Muscle layer of colon (tissue), 2 donors: ENCODE data around the gene DROSHA.

ENCODE experiments used
- H3K27ac ChIP-seq: one replicate; pipeline ENCODE4 v1.7.0; 2013; ENCODE audit warnings: low read depth, mild to moderate bottlenecking, low read length, moderate library complexity
- H3K27me3 ChIP-seq, 2 donors: one replicate each; pipeline ENCODE4 v1.7.0; 2013; ENCODE audit warnings: low read length in 2 of 2, mild to moderate bottlenecking in 2 of 2; ENCODE audit not compliant: insufficient read depth in 2 of 2, control insufficient read depth in 1 of 2
- H3K36me3 ChIP-seq: one replicate; pipeline ENCODE4 v1.7.0; 2013; ENCODE audit warnings: mild to moderate bottlenecking, low read length; ENCODE audit not compliant: insufficient read depth
- H3K4me1 ChIP-seq: one replicate; pipeline ENCODE4 v1.7.0; 2013; ENCODE audit warnings: mild to moderate bottlenecking, low read length; ENCODE audit not compliant: insufficient read depth
- H3K4me3 ChIP-seq, 2 donors: one replicate each; pipeline ENCODE4 v1.7.0; 2013; ENCODE audit warnings: low read length in 2 of 2, low read depth in 1 of 2, mild to moderate bottlenecking in 1 of 2, moderate library complexity in 1 of 2
- H3K9ac ChIP-seq: one replicate; pipeline ENCODE4 v1.7.0; 2013; ENCODE audit warnings: low read length
- H3K9me3 ChIP-seq: one replicate; pipeline ENCODE4 v1.7.0; 2013; ENCODE audit warnings: mild to moderate bottlenecking, low read length
- donor health status: abdominal sarcoma.
- donor health status: Adenocarcinoma of cecum.

Gene DROSHA

DNA sequence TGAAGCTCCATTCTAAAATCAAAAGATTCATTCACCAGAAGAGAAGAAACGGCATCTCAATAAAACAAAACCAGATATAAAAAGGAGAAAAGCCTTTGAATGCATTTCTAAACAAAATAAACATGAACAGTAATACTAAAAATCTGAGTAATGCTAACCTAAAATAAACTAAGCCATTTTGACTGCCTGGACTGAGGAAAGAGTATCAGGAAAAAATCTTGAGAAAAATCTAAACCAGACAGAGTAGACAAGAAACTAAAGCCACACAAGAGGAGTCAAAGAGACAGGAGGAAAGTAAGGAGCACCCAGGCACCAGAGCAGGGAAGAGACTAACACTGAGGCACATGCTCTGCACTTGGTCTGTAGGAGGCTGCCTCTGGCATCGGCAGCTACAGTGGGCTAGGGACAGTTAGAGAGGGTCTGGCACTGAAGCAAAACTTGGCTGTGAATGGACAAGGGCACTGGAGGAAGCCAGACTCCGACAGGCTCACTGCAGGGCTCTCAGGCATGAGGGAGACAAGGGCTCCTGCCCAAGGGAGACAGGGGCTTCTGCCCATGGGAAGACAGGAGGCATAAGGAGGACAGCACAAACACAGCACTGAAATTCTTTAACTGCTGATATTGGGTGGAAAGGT, 50.2 kb downstream of the DROSHA start:
- no peaks in the 10 kb centered on the region for H3K27me3 ChIP-seq
- no peaks in the 10 kb centered on the region for H3K9me3 ChIP-seq
- H3K4me1 ChIP-seq, result peaks cover 10% of the 10 kb centered on the region
- H3K9ac ChIP-seq, result no peak overlapping the region
- H3K27ac ChIP-seq, result no peak overlapping the region
- H3K4me3 ChIP-seq, result no peak overlapping the region
- H3K36me3 ChIP-seq, result peaks cover 14% of the 10 kb centered on the region

GRCh38 chr5:31479706-31480105, 52.2 kb downstream of the DROSHA start:
- no peak overlapping the region for H3K9ac ChIP-seq

DNA sequence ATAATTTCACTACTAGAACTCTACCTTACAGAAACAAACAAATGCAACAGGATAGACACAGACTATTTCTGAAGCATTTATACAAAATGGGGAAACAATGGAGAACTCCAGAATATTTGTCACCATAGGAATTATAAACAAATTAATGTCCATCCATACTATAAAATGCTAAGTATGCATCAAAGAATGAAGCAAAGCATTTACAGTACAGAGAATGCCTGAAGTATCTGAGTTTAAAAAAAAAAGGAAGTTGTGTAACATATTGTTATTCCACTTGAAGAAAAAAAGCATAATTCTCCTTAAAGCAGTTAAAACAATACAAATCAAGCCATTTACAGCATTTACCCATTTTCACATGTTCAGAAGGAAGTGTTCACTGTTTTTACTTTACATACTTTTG, 53.0 kb downstream of the DROSHA start:
- Histone ChIP-seq H3K36me3 (peaks cover 14% of the 10 kb centered on the region), H3K27me3 (no peaks in the 10 kb centered on the region), H3K4me1 (peaks cover 12% of the 10 kb centered on the region), H3K27ac (no peak overlapping the region), H3K4me3 (no peak overlapping the region), H3K9me3 (no peaks in the 10 kb centered on the region), H3K9ac (no peak overlapping the region)

More at GRCh38 chr5:31479706-31480105, 52.2 kb downstream of the DROSHA start:
- no peaks in the 10 kb centered on the region for H3K27me3 ChIP-seq
- peaks cover 12% of the 10 kb centered on the region for H3K4me1 ChIP-seq
- H3K27ac ChIP-seq, result no peak overlapping the region
- peaks cover 14% of the 10 kb centered on the region for H3K36me3 ChIP-seq
- no peaks in the 10 kb centered on the region for H3K9me3 ChIP-seq
- H3K4me3 ChIP-seq, result no peak overlapping the region

- Histone ChIP-seq H3K27me3 (no peaks in the 10 kb centered on the region), H3K9me3 (no peaks in the 10 kb centered on the region), H3K9ac (no peak overlapping the region), H3K4me3 (no peak overlapping the region), H3K36me3 (peaks cover 13% of the 10 kb centered on the region), H3K4me1 (peaks cover 12% of the 10 kb centered on the region), H3K27ac (no peak overlapping the region)
Measured at GRCh38 chr5:31477971-31478370, 53.9 kb downstream of the DROSHA start.

DNA sequence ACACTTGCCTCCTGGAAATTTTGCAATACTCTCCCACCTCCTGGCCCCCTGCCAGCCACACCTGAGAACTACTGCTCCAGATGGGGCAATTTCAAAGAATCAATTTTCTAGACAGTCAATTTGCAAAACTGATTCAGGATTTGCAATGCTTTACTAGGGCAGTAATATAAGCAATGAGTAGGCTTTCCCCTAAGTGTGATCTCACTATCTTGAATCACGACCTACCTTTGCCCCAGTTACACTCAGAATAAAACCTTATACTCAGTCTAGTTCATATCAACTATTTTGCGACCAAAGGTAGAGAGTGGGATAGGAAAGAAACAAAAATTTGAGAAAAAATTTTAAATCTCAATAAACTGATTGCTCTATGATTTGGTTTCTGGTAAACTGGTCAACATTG, 54.4 kb downstream of the DROSHA start:
- Histone ChIP-seq H3K27ac (no peak overlapping the region), H3K27me3 (no peaks in the 10 kb centered on the region), H3K9ac (no peak overlapping the region), H3K4me3 (no peak overlapping the region), H3K4me1 (peaks cover 12% of the 10 kb centered on the region), H3K9me3 (no peaks in the 10 kb centered on the region), H3K36me3 (peaks cover 13% of the 10 kb centered on the region)

DNA sequence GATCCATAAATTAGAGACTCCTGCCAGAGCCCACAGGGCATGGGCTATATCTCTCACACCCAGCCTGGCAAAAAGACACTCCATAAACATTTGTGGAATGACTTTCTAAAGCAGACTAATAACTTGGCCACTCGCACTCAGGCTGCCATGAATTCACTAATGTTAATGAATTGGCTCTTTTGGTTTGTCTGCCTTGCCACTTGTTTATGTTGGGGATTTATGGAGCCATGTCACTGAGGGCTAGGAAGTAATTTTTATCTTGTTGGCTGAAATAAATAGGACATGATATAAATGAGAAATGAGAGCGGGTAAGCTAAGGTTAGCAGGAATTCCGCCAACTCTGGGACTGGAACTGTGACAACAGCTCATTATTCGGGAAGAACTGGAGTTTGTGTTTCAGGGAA, 55.2 kb downstream of the DROSHA start:
- Histone ChIP-seq H3K4me3 (no peak overlapping the region), H3K9me3 (no peaks in the 10 kb centered on the region), H3K36me3 (peaks cover 10% of the 10 kb centered on the region), H3K4me1 (peaks cover 12% of the 10 kb centered on the region), H3K27me3 (no peaks in the 10 kb centered on the region), H3K27ac (no peak overlapping the region), H3K9ac (no peak overlapping the region)

GRCh38 chr5:31471916-31472315, 60.0 kb downstream of the DROSHA start:
- no peak overlapping the region for H3K9ac ChIP-seq
- no peak overlapping the region for H3K4me3 ChIP-seq
- peaks cover 9% of the 10 kb centered on the region for H3K36me3 ChIP-seq
- H3K9me3 ChIP-seq, result no peaks in the 10 kb centered on the region
- no peaks in the 10 kb centered on the region for H3K27me3 ChIP-seq
- peaks cover 11% of the 10 kb centered on the region for H3K4me1 ChIP-seq
- no peak overlapping the region for H3K27ac ChIP-seq

- H3K36me3 ChIP-seq, result peaks cover 9% of the 10 kb centered on the region
- no peak overlapping the region for H3K4me3 ChIP-seq
- H3K27me3 ChIP-seq, result no peaks in the 10 kb centered on the region
- no peak overlapping the region for H3K27ac ChIP-seq
- no peak overlapping the region for H3K9ac ChIP-seq
- peaks cover 6% of the 10 kb centered on the region for H3K4me1 ChIP-seq
- no peaks in the 10 kb centered on the region for H3K9me3 ChIP-seq
Measured at GRCh38 chr5:31471040-31471439, 60.9 kb downstream of the DROSHA start.

DNA sequence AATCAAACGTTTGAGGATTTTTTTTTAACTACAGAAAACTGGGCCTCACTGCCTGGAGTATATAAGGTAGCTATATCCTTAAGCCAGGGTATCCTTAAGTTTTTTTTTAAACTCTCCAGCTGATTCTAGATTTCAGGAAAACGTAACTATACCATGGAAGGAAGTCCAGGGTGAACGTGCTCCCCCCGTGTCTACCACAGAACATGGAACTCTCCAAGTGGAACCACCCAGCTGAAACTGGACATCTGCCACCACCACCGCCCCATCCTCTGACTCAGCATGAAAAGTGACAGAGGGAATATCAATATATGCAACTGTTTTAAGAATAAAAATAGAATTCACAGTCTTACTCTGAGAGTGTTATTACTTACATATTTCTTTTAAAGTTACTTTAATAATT, 61.3 kb downstream of the DROSHA start:
- H3K9me3 ChIP-seq, result no peaks in the 10 kb centered on the region
- peaks cover 9% of the 10 kb centered on the region for H3K36me3 ChIP-seq
- no peak overlapping the region for H3K4me3 ChIP-seq
- H3K9ac ChIP-seq, result no peak overlapping the region
- H3K27me3 ChIP-seq, result no peaks in the 10 kb centered on the region
- H3K4me1 ChIP-seq, result peaks cover 6% of the 10 kb centered on the region
- H3K27ac ChIP-seq, result no peak overlapping the region

DNA sequence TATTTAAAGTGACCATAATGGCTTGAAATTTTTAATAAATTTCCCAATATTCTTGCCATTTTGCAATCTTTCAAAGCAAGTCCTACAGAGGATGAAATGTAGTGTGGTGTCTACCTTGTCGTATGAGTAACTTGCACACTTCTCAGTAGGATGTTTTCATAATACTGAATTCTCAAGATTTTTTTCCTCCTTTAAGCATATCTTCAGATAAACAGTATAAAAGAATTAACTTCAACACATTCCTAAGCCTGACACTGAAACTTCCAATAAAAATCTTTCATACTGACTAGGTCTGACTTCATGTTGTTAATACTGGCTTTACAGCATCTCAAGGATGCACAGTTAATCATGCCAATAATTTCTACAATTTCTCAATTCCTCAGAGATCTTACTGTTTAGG, 62.0 kb downstream of the DROSHA start:
- H3K9me3 ChIP-seq, result no peaks in the 10 kb centered on the region
- H3K36me3 ChIP-seq, result peaks cover 9% of the 10 kb centered on the region
- H3K27me3 ChIP-seq, result no peaks in the 10 kb centered on the region

GRCh38 chr5:31469466-31469865, 62.4 kb downstream of the DROSHA start:
- no peak overlapping the region for H3K9ac ChIP-seq
- no peaks in the 10 kb centered on the region for H3K9me3 ChIP-seq
- peaks cover 9% of the 10 kb centered on the region for H3K36me3 ChIP-seq
- no peak overlapping the region for H3K27ac ChIP-seq
- no peaks in the 10 kb centered on the region for H3K27me3 ChIP-seq
- H3K4me3 ChIP-seq, result no peak overlapping the region
- peaks cover 6% of the 10 kb centered on the region for H3K4me1 ChIP-seq

More for the DNA sequence above, 62.0 kb downstream of the DROSHA start:
- peaks cover 6% of the 10 kb centered on the region for H3K4me1 ChIP-seq
- no peak overlapping the region for H3K27ac ChIP-seq
- H3K4me3 ChIP-seq, result no peak overlapping the region
- H3K9ac ChIP-seq, result no peak overlapping the region

DNA sequence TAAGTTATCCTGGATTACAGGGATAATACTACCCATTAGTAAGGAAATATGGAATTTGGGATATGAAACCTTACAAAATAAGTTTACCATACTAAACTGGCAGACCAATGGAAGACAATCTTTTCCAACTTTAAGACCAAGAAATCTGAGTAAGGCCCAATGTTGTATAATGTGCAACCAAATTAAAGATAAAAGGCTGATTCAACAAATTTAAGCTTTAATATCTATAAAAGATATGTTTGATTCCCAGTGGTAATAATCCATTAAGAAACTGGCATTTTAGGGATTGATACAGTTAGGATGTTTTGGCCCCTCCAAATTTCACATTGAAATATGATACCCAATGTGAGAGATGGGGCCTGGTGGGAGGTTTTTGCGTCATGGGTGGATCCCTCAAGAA, 66.6 kb downstream of the DROSHA start:
- H3K4me1 ChIP-seq, result peaks cover 2% of the 10 kb centered on the region
- no peak overlapping the region for H3K9ac ChIP-seq
- H3K9me3 ChIP-seq, result no peaks in the 10 kb centered on the region
- H3K36me3 ChIP-seq, result peaks cover 25% of the 10 kb centered on the region
- no peak overlapping the region for H3K4me3 ChIP-seq
- no peaks in the 10 kb centered on the region for H3K27me3 ChIP-seq
- H3K27ac ChIP-seq, result no peak overlapping the region
